ENCODE data around the gene EPN2.
"Not testable (repeated sequence)": the region's sequence is repeated elsewhere in the genome, so short reads cannot be mapped to it uniquely, and the experiment has no call there.

DNA sequence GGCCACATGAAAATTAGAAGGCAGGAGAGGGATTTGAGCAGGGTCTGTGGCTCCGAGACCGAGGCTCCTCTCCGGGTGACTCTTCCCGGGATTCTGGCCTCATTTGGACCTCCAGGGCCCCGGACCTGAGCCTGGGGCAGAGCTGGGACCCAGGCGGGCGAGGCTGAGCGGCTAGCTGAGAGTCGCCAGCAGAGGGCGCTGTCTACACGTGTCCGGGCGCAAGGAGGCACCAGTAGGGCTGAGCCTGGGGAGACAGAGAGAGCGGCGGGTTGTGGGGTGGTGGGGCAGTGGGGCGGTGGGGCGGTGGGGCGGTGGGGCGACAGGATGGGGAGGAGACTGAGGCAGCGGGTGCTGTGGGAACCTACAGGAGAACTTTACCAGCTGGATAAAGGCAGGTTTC, 34.7 kb upstream of the EPN2 start:
- TF ChIP-seq CEBPB (IDR thresholded peaks at IDR 0.05; ENCODE audit: low read depth); TCF7L2 (IDR thresholded peaks at IDR 0.05; ENCODE audit: borderline replicate concordance, extremely low read depth, insufficient read depth, insufficient read length); SP1 (IDR thresholded peaks at IDR 0.05; ENCODE audit: low read depth); ATF3 (IDR thresholded peaks at IDR 0.05): not testable (repeated sequence)
- TF ChIP-seq, protein P1, sequence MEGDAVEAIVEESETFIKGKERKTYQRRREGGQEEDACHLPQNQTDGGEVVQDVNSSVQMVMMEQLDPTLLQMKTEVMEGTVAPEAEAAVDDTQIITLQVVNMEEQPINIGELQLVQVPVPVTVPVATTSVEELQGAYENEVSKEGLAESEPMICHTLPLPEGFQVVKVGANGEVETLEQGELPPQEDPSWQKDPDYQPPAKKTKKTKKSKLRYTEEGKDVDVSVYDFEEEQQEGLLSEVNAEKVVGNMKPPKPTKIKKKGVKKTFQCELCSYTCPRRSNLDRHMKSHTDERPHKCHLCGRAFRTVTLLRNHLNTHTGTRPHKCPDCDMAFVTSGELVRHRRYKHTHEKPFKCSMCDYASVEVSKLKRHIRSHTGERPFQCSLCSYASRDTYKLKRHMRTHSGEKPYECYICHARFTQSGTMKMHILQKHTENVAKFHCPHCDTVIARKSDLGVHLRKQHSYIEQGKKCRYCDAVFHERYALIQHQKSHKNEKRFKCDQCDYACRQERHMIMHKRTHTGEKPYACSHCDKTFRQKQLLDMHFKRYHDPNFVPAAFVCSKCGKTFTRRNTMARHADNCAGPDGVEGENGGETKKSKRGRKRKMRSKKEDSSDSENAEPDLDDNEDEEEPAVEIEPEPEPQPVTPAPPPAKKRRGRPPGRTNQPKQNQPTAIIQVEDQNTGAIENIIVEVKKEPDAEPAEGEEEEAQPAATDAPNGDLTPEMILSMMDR (IDR thresholded peaks at IDR 0.05 in 2 of 3, conservative IDR thresholded peaks at IDR 0.05 in 1 of 3; ENCODE audit: borderline replicate concordance in 1 of 3, insufficient read depth in 1 of 3, low read depth in 2 of 3, low read length in 2 of 3): not testable (repeated sequence)
- TF ChIP-seq, protein P2, sequence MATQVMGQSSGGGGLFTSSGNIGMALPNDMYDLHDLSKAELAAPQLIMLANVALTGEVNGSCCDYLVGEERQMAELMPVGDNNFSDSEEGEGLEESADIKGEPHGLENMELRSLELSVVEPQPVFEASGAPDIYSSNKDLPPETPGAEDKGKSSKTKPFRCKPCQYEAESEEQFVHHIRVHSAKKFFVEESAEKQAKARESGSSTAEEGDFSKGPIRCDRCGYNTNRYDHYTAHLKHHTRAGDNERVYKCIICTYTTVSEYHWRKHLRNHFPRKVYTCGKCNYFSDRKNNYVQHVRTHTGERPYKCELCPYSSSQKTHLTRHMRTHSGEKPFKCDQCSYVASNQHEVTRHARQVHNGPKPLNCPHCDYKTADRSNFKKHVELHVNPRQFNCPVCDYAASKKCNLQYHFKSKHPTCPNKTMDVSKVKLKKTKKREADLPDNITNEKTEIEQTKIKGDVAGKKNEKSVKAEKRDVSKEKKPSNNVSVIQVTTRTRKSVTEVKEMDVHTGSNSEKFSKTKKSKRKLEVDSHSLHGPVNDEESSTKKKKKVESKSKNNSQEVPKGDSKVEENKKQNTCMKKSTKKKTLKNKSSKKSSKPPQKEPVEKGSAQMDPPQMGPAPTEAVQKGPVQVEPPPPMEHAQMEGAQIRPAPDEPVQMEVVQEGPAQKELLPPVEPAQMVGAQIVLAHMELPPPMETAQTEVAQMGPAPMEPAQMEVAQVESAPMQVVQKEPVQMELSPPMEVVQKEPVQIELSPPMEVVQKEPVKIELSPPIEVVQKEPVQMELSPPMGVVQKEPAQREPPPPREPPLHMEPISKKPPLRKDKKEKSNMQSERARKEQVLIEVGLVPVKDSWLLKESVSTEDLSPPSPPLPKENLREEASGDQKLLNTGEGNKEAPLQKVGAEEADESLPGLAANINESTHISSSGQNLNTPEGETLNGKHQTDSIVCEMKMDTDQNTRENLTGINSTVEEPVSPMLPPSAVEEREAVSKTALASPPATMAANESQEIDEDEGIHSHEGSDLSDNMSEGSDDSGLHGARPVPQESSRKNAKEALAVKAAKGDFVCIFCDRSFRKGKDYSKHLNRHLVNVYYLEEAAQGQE (IDR thresholded peaks at IDR 0.05; ENCODE audit: low read depth): not testable (repeated sequence)
